Neural progenitor cell (in vitro differentiated cells): ENCODE data around the gene MAPK7. TPM values are rescaled to one million over a fixed set of nuclear protein-coding genes. Genes with fewer than 3 reads are reported as not detected.
"Not testable (repeated sequence)": the region's sequence is repeated elsewhere in the genome, so short reads cannot be mapped to it uniquely, and the experiment has no call there.

ENCODE experiments used
- DNase-seq: peaks from one replicate; pipeline ENCODE4 v3.0.0-alpha.2; 2016; ENCODE audit warnings: low spot score
- H2AFZ ChIP-seq: fragments of 200-600 bp; sonication (generic); replicated peaks from 2 replicates; pipeline ENCODE4 v1.6.1; 2016; ENCODE audit warnings: antibody characterized with exemption
- H3F3A ChIP-seq: fragments of 200-600 bp; sonication (generic); 2 replicates; pipeline ENCODE4 v1.6.1; 2016; ENCODE audit warnings: antibody characterized with exemption, low read depth
- H3K27ac ChIP-seq: fragments of 200-600 bp; sonication (generic); 2 replicates; pipeline ENCODE4 v1.5.1; 2016; ENCODE audit warnings: mild to moderate bottlenecking
- H3K27me3 ChIP-seq: fragments of 200-600 bp; sonication (generic); 2 replicates; pipeline ENCODE4 v1.6.1; 2016; ENCODE audit warnings: mild to moderate bottlenecking, moderate library complexity
- H3K36me3 ChIP-seq: fragments of 200-600 bp; sonication (generic); 2 replicates; pipeline ENCODE4 v1.5.1; 2016
- H3K4me1 ChIP-seq: fragments of 200-600 bp; sonication (generic); 2 replicates; pipeline ENCODE4 v1.6.1; 2016; ENCODE audit warnings: mixed run types
- H3K4me2 ChIP-seq: fragments of 200-600 bp; sonication (generic); 2 replicates; pipeline ENCODE4 v1.6.1; 2016
- H3K4me3 ChIP-seq: fragments of 200-600 bp; sonication (generic); 2 replicates; pipeline ENCODE4 v1.5.1; 2016
- H3K79me2 ChIP-seq: fragments of 200-600 bp; sonication (generic); 2 replicates; pipeline ENCODE4 v1.6.1; 2016; ENCODE audit warnings: low read depth
- H3K9ac ChIP-seq: fragments of 200-600 bp; sonication (generic); 2 replicates; pipeline ENCODE4 v1.6.1; 2016
- H3K9me3 ChIP-seq: fragments of 200-600 bp; sonication (generic); 2 replicates; pipeline ENCODE4 v1.5.1; 2016; ENCODE audit warnings: low read depth
- H4K20me1 ChIP-seq: fragments of 200-600 bp; sonication (generic); 2 replicates; pipeline ENCODE4 v1.6.1; 2016; ENCODE audit warnings: low read depth
- H3K27ac Mint-ChIP-seq: 3 replicates; pipeline ENCODE4 v1.8.0; 2021; ENCODE audit warnings: mixed read lengths
- H3K27me3 Mint-ChIP-seq: 2 replicates; pipeline ENCODE4 v1.8.0; 2022; ENCODE audit warnings: low read depth, mild to moderate bottlenecking, inconsistent platforms, moderate library complexity, mixed read lengths; ENCODE audit not compliant: insufficient read depth
- H3K36me3 Mint-ChIP-seq: 3 replicates; pipeline ENCODE4 v1.8.0; 2021; ENCODE audit warnings: mixed read lengths
- H3K4me1 Mint-ChIP-seq: 3 replicates; pipeline ENCODE4 v1.8.0; 2021; ENCODE audit warnings: mixed read lengths
- H3K4me3 Mint-ChIP-seq: 3 replicates; pipeline ENCODE4 v1.8.0; 2021; ENCODE audit warnings: mild to moderate bottlenecking, moderate library complexity, mixed read lengths
- H3K9me3 Mint-ChIP-seq: 3 replicates; pipeline ENCODE4 v1.8.0; 2020; ENCODE audit warnings: mixed read lengths
- CTCF ChIP-seq: fragments of 200-600 bp; sonication (generic); IDR thresholded peaks from 2 replicates; pipeline ENCODE4 v1.5.1; 2017; ENCODE audit warnings: antibody characterized with exemption, mild to moderate bottlenecking
- EZH2 ChIP-seq: fragments of 200-600 bp; sonication (generic); IDR thresholded peaks from 2 replicates; pipeline ENCODE4 v1.6.1; 2017; ENCODE audit warnings: antibody characterized with exemption, mild to moderate bottlenecking, moderate library complexity
- EZH2phosphoT487 ChIP-seq: fragments of 200-600 bp; sonication (generic); IDR thresholded peaks from 2 replicates; pipeline ENCODE4 v1.6.1; 2017; ENCODE audit warnings: antibody characterized with exemption
- total RNA-seq: library from RNA; depleted of rRNA; stranded (reverse); fragments of >200 nt; gene quantifications from 2 replicates; pipeline ENCODE4 v1.2.3, GENCODE V29; 2015; ENCODE audit warnings: low replicate concordance

The MAPK7 gene
- total RNA-seq, 1 donor from 2014 or later, result 12.2 TPM

GRCh38 chr17:19347323-19348080, 30.8 kb upstream of the MAPK7 start:
- Histone ChIP-seq H3K9ac (no peak overlapping the region), H4K20me1 (no peaks in the 10 kb centered on the region), H3K4me3 (no peak overlapping the region), H3K79me2 (no peaks in the 10 kb centered on the region), H2AFZ (no peak overlapping the region), H3F3A (no peaks in the 10 kb centered on the region), H3K4me2 (no peak overlapping the region), H3K27ac (no peak overlapping the region), H3K9me3 (no peaks in the 10 kb centered on the region), H3K36me3 (no peaks in the 10 kb centered on the region), H3K4me1 (no peaks in the 10 kb centered on the region), H3K27me3 (no peaks in the 10 kb centered on the region)
- Mint-ChIP-seq H3K27me3 (peaks cover 2% of the 10 kb centered on the region), H3K4me1 (peaks cover 10% of the 10 kb centered on the region), H3K4me3 (no peak overlapping the region), H3K9me3 (no peaks in the 10 kb centered on the region), H3K36me3 (peaks cover 2% of the 10 kb centered on the region), H3K27ac (no peak overlapping the region)
- no peak for DNase-seq
- TF ChIP-seq EZH2phosphoT487, result no peak
- no peak for TF ChIP-seq CTCF
- no peak for TF ChIP-seq EZH2

DNA sequence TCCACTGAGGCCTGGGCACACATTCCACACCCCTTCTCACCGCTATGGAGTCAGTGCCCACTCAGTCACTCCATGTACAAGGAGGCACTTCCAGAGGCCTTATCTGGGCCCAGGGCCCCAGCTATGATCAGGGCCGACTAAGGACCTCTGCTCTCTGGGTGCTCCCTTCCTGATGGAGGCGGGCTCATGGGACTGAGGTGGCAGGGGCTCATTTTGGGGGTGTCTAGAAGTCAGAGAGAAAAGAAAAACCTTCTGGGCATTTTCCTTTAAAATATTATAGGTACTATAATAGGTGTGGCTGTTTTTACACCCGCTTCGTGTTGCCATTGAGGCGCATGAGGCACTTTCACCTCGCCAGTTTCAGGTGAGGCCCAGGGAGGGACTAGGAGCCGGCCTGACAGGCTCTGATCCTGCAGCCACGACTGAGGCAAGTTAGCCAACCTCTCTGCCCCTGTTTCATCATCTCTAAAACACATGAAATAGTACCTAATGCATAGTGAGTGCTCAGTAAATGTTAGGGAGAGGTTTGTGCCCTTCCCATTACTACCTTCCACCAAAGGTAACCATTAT, 30.1 kb upstream of the MAPK7 start:
- no peaks in the 10 kb centered on the region for H3K9me3 Mint-ChIP-seq
- no peak overlapping the region for H3K27ac Mint-ChIP-seq
- H3K36me3 Mint-ChIP-seq, result peaks cover 2% of the 10 kb centered on the region
- H3K79me2 ChIP-seq, result no peaks in the 10 kb centered on the region
- no peak overlapping the region for H2AFZ ChIP-seq
- no peak for TF ChIP-seq CTCF
- no peak for TF ChIP-seq EZH2phosphoT487
- TF ChIP-seq EZH2, result no peak
- H3K36me3 ChIP-seq, result no peaks in the 10 kb centered on the region
- H3K4me1 Mint-ChIP-seq, result peaks cover 10% of the 10 kb centered on the region
- no peaks in the 10 kb centered on the region for H3K4me1 ChIP-seq
- H3K27me3 Mint-ChIP-seq, result peaks cover 2% of the 10 kb centered on the region
- no peak for DNase-seq
- no peak overlapping the region for H3K4me3 ChIP-seq
- no peak overlapping the region for H3K27ac ChIP-seq
- no peaks in the 10 kb centered on the region for H3F3A ChIP-seq
- H3K27me3 ChIP-seq, result no peaks in the 10 kb centered on the region
- H4K20me1 ChIP-seq, result no peaks in the 10 kb centered on the region
- H3K9me3 ChIP-seq, result no peaks in the 10 kb centered on the region
- H3K9ac ChIP-seq, result no peak overlapping the region
- H3K4me2 ChIP-seq, result no peak overlapping the region
- no peak overlapping the region for H3K4me3 Mint-ChIP-seq

- no peak for TF ChIP-seq EZH2
- no peak for TF ChIP-seq EZH2phosphoT487
- TF ChIP-seq CTCF, result no peak
- Histone ChIP-seq H3K9me3 (no peaks in the 10 kb centered on the region), H3F3A (no peaks in the 10 kb centered on the region), H3K79me2 (no peaks in the 10 kb centered on the region), H3K36me3 (no peaks in the 10 kb centered on the region), H3K4me3 (no peak overlapping the region), H2AFZ (no peak overlapping the region), H3K27ac (no peak overlapping the region), H4K20me1 (no peaks in the 10 kb centered on the region), H3K4me2 (no peak overlapping the region), H3K4me1 (no peaks in the 10 kb centered on the region), H3K27me3 (no peaks in the 10 kb centered on the region), H3K9ac (no peak overlapping the region)
- Mint-ChIP-seq H3K27me3 (peaks cover 2% of the 10 kb centered on the region), H3K4me1 (peaks cover 10% of the 10 kb centered on the region), H3K9me3 (no peaks in the 10 kb centered on the region), H3K27ac (no peak overlapping the region), H3K36me3 (peaks cover 2% of the 10 kb centered on the region), H3K4me3 (no peak overlapping the region)
- DNase-seq, result no peak
Observed at GRCh38 chr17:19348806-19349205, 29.5 kb upstream of the MAPK7 start.

DNA sequence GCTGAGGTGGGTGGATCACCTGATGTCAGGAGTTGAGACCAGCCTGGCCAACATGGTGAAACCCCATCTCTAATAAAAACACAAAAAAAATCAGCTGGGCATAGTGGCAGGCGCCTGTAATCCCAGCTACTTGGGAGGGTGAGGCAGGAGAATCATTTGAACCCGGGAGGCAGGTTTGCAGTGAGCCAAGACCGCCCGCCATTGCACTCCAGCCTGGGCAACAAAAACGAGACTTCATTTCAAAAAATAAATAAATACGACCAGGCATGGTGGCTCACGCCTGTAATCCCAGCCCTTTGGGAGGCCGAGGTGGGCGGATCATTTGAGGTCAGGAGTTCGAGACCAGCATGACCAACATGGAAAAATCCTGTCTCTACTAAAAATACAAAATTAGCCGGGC, 24.9 kb upstream of the MAPK7 start:
- not testable (repeated sequence) for H3K9ac ChIP-seq, H3F3A ChIP-seq, DNase-seq, H3K4me1 Mint-ChIP-seq, H3K4me3 ChIP-seq, H3K27me3 Mint-ChIP-seq, H3K4me2 ChIP-seq, H3K4me1 ChIP-seq, H3K79me2 ChIP-seq, H2AFZ ChIP-seq, H4K20me1 ChIP-seq, H3K9me3 ChIP-seq, H3K9me3 Mint-ChIP-seq, H3K27ac ChIP-seq, H3K36me3 ChIP-seq, H3K27me3 ChIP-seq, H3K4me3 Mint-ChIP-seq, H3K27ac Mint-ChIP-seq
- H3K36me3 Mint-ChIP-seq, result peaks cover 15% of the 10 kb centered on the region
